ENCODE data around the gene ZNF689.
"Not testable (repeated sequence)": the region's sequence is repeated elsewhere in the genome, so short reads cannot be mapped to it uniquely, and the experiment has no call there.

The ZNF689 gene

DNA sequence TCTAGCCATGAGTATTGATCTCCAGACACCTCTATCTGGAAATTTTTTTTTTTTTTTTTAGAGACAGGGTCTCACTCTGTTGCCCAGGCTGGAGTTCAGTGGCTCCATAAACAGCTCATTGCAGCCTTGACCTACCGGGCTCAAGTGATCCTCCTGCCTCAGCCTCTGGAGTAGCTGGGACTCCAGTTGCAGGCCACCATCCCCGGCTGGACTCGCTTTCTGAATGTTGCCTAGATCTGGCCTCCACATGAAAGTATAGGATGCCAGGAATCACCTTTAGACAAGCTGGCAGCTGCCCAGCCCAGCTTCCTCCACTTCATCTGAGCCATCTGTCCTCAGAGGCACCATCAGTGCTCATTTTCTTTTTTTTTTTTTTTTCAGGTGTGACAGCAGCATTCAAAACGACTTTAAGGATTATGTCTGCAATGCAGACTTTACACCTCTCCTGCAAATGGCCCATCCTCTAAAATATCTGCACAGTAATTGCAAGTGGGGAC is 34.2 kb upstream of the ZNF689 start:
- TF ChIP-seq, protein P1, sequence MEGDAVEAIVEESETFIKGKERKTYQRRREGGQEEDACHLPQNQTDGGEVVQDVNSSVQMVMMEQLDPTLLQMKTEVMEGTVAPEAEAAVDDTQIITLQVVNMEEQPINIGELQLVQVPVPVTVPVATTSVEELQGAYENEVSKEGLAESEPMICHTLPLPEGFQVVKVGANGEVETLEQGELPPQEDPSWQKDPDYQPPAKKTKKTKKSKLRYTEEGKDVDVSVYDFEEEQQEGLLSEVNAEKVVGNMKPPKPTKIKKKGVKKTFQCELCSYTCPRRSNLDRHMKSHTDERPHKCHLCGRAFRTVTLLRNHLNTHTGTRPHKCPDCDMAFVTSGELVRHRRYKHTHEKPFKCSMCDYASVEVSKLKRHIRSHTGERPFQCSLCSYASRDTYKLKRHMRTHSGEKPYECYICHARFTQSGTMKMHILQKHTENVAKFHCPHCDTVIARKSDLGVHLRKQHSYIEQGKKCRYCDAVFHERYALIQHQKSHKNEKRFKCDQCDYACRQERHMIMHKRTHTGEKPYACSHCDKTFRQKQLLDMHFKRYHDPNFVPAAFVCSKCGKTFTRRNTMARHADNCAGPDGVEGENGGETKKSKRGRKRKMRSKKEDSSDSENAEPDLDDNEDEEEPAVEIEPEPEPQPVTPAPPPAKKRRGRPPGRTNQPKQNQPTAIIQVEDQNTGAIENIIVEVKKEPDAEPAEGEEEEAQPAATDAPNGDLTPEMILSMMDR (IDR thresholded peaks at IDR 0.05; ENCODE audit: low read depth, low read length), result no peak
- Histone ChIP-seq H3K4me3 (ENCODE audit: low read depth, low read length) (no peak overlapping the region), H3K27me3 (ENCODE audit: insufficient read depth, low read depth, severe bottlenecking) (no peaks in the 10 kb centered on the region), H3K27ac (no peak overlapping the region), H3K9me3 (ENCODE audit: severe bottlenecking) (peaks cover 2% of the 10 kb centered on the region), H3K36me3 (no peaks in the 10 kb centered on the region)
- DNase-seq, result no peak

DNA sequence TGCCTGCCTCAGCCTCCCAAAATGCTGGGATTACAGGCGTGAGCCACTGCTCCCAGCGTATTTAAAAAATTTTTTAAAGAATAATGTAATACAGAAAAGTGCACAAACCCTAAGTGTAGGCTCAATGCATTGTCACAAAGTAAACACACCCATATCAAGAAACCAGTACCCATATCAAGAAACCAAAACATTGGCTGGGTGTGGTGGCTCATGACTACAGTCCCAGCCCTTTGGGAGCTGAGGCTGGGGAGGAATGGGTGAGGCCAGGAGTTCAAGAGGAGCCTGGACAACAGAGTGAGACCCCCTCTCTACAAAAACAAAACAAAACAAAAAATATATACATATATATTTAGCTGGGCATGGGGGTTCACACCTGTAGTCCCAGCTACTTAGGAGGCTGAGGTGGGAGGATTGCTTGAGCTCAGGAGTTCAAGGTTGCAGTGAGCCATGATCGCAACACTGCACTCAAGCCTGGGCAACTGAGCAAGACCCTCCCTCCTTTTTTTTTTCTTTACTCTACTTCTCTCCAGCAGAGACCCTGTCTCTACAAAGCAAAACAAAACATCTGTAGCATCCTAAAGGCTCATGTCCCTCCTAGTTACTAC is 31.3 kb upstream of the ZNF689 start:
- Histone ChIP-seq H3K9me3 (ENCODE audit: severe bottlenecking) (no peaks in the 10 kb centered on the region), H3K27me3 (ENCODE audit: insufficient read depth, low read depth, severe bottlenecking) (no peaks in the 10 kb centered on the region)

DNA sequence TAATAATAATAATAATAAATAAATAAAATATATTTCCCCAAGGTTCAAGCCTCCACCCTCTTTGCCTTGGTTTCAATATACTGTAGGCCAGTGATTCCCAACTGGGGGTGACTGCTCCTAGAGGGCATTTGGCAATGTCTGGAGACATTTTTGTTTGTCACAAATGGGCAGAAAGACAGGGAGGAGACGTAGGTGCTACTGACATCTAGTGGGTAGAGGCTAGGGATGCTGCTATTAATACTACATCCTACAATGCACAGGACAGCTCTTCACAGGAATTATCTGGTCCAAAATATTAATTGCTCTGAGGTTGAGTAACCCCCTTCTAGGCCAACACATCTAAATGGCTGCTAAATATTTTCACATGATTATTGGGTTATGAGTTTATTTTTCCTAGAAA is 27.8 kb upstream of the ZNF689 start:
- H3K27me3 ChIP-seq (ENCODE audit: insufficient read depth, low read depth, severe bottlenecking), result no peaks in the 10 kb centered on the region
- no peaks in the 10 kb centered on the region for H3K36me3 ChIP-seq
- H3K4me3 ChIP-seq (ENCODE audit: low read depth, low read length), result no peak overlapping the region
- no peak overlapping the region for H3K27ac ChIP-seq
- TF ChIP-seq, protein P1 (IDR thresholded peaks at IDR 0.05; ENCODE audit: low read depth, low read length), result peak; percentile 75
- peak; percentile 36 for DNase-seq
- H3K9me3 ChIP-seq (ENCODE audit: severe bottlenecking), result no peaks in the 10 kb centered on the region

More for the DNA sequence above, 31.3 kb upstream of the ZNF689 start:
- H3K36me3 ChIP-seq, result no peaks in the 10 kb centered on the region
- no peak overlapping the region for H3K27ac ChIP-seq
- TF ChIP-seq, protein P1 (IDR thresholded peaks at IDR 0.05; ENCODE audit: low read depth, low read length), result no peak
- no peak overlapping the region for H3K4me3 ChIP-seq (ENCODE audit: low read depth, low read length)
- DNase-seq, result no peak

DNA sequence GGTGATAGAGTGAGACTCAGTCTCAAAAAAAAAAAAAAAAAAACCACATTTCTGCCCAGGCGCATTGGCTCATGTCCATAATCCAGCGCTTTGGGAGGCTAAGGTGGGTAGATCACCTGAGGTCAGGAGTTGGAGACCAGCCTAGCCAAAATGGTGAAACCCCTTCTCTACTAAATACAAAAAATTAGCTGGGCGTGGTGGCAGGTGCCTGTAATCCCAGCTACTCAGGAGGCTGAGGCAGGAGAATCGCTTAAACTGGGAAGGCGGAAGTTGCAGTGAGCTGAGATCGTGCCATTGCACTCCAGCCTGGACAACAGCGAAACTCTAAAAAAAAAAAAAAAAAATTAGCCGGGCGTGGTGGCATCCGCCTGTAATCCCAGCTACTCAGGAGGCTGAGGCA is 26.9 kb upstream of the ZNF689 start:
- DNase-seq, H3K27ac ChIP-seq, H3K36me3 ChIP-seq: not testable (repeated sequence)

DNA sequence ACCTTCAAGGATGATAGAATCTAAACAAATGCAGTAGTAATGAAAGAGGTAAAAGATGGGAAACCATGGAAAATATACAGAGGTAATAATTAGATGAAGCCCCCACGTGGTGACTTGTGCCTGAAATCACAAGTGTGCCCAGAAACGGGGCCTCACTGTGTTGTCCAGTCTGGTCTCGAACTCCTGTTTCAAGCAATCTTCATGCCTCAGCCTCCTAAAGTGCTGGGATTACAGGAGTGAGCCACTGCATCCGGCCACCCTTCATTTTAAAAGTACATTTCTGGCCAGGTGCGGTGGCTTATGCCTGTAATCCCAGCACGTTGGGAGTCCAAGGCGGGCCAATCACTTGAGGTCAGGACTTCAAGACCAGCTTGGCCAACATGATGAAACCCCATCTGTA is 26.4 kb upstream of the ZNF689 start:
- no peak for DNase-seq
- Histone ChIP-seq H3K27me3 (ENCODE audit: insufficient read depth, low read depth, severe bottlenecking) (no peaks in the 10 kb centered on the region), H3K9me3 (ENCODE audit: severe bottlenecking) (no peaks in the 10 kb centered on the region), H3K4me3 (ENCODE audit: low read depth, low read length) (no peak overlapping the region), H3K36me3 (no peaks in the 10 kb centered on the region), H3K27ac (no peak overlapping the region)
- TF ChIP-seq, protein P1 (IDR thresholded peaks at IDR 0.05; ENCODE audit: low read depth, low read length), result no peak

More for the DNA sequence above, 26.9 kb upstream of the ZNF689 start:
- H3K27me3 ChIP-seq (ENCODE audit: insufficient read depth, low read depth, severe bottlenecking); H3K4me3 ChIP-seq (ENCODE audit: low read depth, low read length); H3K9me3 ChIP-seq (ENCODE audit: severe bottlenecking): not testable (repeated sequence)

DNA sequence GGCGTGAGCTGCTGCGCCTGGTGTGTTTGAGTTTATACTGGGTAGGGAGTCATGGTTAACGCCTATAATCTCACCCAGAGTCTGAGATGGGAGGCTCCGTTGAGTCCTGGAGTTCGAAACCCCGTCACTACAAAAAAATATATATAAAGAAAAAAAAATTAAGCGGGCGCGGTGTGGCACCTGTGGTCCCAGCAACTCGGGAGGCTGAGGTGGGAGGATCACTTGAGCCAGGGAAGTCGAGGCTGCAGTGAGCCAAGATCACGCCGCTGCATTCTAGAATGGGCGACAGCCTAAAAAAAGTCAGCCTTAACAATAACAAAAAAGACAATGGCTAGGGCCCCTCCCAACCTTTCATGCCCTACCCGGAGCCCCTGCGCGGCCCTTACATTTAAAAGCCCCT is 23.3 kb upstream of the ZNF689 start:
- no peak for DNase-seq
- Histone ChIP-seq H3K4me3 (ENCODE audit: low read depth, low read length) (peak overlapping the region; percentile 93), H3K36me3 (no peaks in the 10 kb centered on the region), H3K27ac (peak overlapping the region; percentile 81), H3K9me3 (ENCODE audit: severe bottlenecking) (no peaks in the 10 kb centered on the region), H3K27me3 (ENCODE audit: insufficient read depth, low read depth, severe bottlenecking) (no peaks in the 10 kb centered on the region)
- TF ChIP-seq, protein P1 (IDR thresholded peaks at IDR 0.05; ENCODE audit: low read depth, low read length), result no peak

DNA sequence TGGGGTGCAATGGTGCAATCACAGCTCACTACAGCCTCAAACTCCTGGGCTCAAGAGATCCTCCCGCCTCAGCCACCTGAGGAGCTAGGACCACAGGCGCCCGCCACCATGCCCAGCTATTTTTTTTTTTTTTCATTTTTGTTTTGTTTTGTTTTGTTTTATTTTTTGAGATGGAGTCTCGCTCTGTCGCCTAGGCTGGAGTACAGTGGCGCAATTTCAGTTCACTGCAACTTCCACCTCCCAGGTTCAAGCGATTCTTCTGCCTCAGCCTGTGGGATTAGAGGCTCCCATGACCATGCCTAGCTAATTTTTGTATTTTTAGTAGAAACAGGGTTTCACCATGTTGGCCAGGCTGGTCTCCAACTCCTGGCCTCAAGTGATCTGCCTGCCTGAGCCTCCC is 22.3 kb upstream of the ZNF689 start:
- not testable (repeated sequence) for H3K4me3 ChIP-seq (ENCODE audit: low read depth, low read length); H3K27me3 ChIP-seq (ENCODE audit: insufficient read depth, low read depth, severe bottlenecking); DNase-seq; H3K27ac ChIP-seq; H3K36me3 ChIP-seq; H3K9me3 ChIP-seq (ENCODE audit: severe bottlenecking)
